Myocyte (in vitro differentiated cells): Measurements from ENCODE around the gene USP36. TPM values are rescaled to one million over a fixed set of nuclear protein-coding genes. Genes with fewer than 3 reads are reported as not detected.
A peak's percentile ranks its signal among the peaks of the same experiment; 100 is the strongest.
"Not testable (repeated sequence)": the region's sequence is repeated elsewhere in the genome, so short reads cannot be mapped to it uniquely, and the experiment has no call there.

Experiments used
- DNase-seq: peaks from one replicate; pipeline ENCODE4 v3.0.0-alpha.2; 2012; ENCODE audit warnings: low read depth
- total RNA-seq: library from RNA; depleted of rRNA; stranded (reverse); fragments of >200 nt; gene quantifications from 2 replicates; pipeline ENCODE4 v1.2.3, GENCODE V29; 2014

The USP36 gene
- total RNA-seq, 1 donor from 2014 or later = 29.7 TPM

- peak; percentile 95 for DNase-seq
These were observed 33.1 kb upstream of the USP36 start for GRCh38 chr17:78873519-78874340.

GRCh38 chr17:78872486-78872885 lies 31.9 kb upstream of the USP36 start:
- no peak for DNase-seq

- no peak for DNase-seq
These were observed 30.0 kb upstream of the USP36 start for GRCh38 chr17:78870621-78871020.

GRCh38 chr17:78868391-78868790 lies 27.8 kb upstream of the USP36 start:
- peak; percentile 70 for DNase-seq

- not testable (repeated sequence) for DNase-seq
These were observed 26.4 kb upstream of the USP36 start for GRCh38 chr17:78867046-78867445.

- peak; percentile 86 for DNase-seq
These were observed 25.2 kb upstream of the USP36 start for GRCh38 chr17:78865682-78866390.

- DNase-seq = no peak
These were observed 23.5 kb upstream of the USP36 start for GRCh38 chr17:78864117-78864516.

GRCh38 chr17:78862073-78863023 lies 21.7 kb upstream of the USP36 start:
- DNase-seq = peak; percentile 97

- no peak for DNase-seq
These were observed 20.6 kb upstream of the USP36 start for GRCh38 chr17:78861229-78861628.

- DNase-seq = no peak
These were observed 18.4 kb upstream of the USP36 start for GRCh38 chr17:78859051-78859450.

- DNase-seq = no peak
These were observed 16.7 kb upstream of the USP36 start for GRCh38 chr17:78857266-78857665.

- no peak for DNase-seq
These were observed 15.0 kb upstream of the USP36 start for GRCh38 chr17:78855561-78856165.

GRCh38 chr17:78854508-78854907 lies 13.9 kb upstream of the USP36 start:
- DNase-seq = no peak

GRCh38 chr17:78853926-78854394 lies 13.3 kb upstream of the USP36 start:
- DNase-seq = no peak

GRCh38 chr17:78852709-78853121 lies 12.1 kb upstream of the USP36 start:
- no peak for DNase-seq

- no peak for DNase-seq
These were observed 8.4 kb upstream of the USP36 start for GRCh38 chr17:78849026-78849425.

GRCh38 chr17:78847052-78847451 lies 6.4 kb upstream of the USP36 start:
- no peak for DNase-seq

GRCh38 chr17:78844301-78845005 lies 3.8 kb upstream of the USP36 start:
- no peak for DNase-seq

GRCh38 chr17:78842881-78843565 lies 2.4 kb upstream of the USP36 start:
- peak; percentile 48 for DNase-seq

GRCh38 chr17:78840530-78840779 lies 159 bp downstream of the USP36 start:
- no peak for DNase-seq
